Cardiac fibroblast (primary cell): ENCODE measurements around the gene COX6A2.

ENCODE experiments used
- DNase-seq, 2 donors: peaks; one replicate each; pipeline versions ENCODE4 v3.0.0 to v3.0.0-alpha.2; 2010; ENCODE audit warnings: low read depth in 2 of 2
- H3K4me3 ChIP-seq, 2 donors: replicated peaks in 1 of 2; 1 replicate in 1 of 2; 2 replicates in 1 of 2; pipeline ENCODE4 v1.5.1; 2011; ENCODE audit warnings: low read depth in 2 of 2, low read length in 2 of 2, mild to moderate bottlenecking in 2 of 2, moderate library complexity in 1 of 2
- TF ChIP-seq, protein P1 (sequence below): IDR thresholded peaks from one replicate; pipeline ENCODE4 v1.5.1; 2011; ENCODE audit warnings: low read depth, mild to moderate bottlenecking, low read length, inconsistent platforms

The COX6A2 gene

DNA sequence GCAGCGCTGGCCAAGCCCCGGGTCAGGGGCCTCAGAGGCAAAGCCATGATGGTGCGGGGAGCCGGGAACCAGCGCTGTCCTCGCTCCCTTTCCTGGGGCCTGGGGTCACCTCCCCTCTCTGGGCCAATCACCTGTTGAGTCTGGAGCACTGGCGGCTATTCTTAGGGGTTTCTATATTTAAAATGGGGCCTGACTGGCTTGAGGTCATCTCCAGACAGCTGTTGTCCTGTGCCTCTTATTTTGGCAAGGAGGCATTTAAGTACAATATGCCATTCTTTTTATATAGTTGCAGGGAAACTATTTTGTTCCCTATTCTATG is at the start of gene COX6A2:
Gene COX6A2 (minus strand): TSS at position 82 of the 319 bp plus-strand sequence. CDS start 35 bp downstream, at position 47.
- DNase-seq, result no peak
- TF ChIP-seq, protein P1, sequence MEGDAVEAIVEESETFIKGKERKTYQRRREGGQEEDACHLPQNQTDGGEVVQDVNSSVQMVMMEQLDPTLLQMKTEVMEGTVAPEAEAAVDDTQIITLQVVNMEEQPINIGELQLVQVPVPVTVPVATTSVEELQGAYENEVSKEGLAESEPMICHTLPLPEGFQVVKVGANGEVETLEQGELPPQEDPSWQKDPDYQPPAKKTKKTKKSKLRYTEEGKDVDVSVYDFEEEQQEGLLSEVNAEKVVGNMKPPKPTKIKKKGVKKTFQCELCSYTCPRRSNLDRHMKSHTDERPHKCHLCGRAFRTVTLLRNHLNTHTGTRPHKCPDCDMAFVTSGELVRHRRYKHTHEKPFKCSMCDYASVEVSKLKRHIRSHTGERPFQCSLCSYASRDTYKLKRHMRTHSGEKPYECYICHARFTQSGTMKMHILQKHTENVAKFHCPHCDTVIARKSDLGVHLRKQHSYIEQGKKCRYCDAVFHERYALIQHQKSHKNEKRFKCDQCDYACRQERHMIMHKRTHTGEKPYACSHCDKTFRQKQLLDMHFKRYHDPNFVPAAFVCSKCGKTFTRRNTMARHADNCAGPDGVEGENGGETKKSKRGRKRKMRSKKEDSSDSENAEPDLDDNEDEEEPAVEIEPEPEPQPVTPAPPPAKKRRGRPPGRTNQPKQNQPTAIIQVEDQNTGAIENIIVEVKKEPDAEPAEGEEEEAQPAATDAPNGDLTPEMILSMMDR, result no peak
- H3K4me3 ChIP-seq, result no peak within 1 kb of the TSS

DNA sequence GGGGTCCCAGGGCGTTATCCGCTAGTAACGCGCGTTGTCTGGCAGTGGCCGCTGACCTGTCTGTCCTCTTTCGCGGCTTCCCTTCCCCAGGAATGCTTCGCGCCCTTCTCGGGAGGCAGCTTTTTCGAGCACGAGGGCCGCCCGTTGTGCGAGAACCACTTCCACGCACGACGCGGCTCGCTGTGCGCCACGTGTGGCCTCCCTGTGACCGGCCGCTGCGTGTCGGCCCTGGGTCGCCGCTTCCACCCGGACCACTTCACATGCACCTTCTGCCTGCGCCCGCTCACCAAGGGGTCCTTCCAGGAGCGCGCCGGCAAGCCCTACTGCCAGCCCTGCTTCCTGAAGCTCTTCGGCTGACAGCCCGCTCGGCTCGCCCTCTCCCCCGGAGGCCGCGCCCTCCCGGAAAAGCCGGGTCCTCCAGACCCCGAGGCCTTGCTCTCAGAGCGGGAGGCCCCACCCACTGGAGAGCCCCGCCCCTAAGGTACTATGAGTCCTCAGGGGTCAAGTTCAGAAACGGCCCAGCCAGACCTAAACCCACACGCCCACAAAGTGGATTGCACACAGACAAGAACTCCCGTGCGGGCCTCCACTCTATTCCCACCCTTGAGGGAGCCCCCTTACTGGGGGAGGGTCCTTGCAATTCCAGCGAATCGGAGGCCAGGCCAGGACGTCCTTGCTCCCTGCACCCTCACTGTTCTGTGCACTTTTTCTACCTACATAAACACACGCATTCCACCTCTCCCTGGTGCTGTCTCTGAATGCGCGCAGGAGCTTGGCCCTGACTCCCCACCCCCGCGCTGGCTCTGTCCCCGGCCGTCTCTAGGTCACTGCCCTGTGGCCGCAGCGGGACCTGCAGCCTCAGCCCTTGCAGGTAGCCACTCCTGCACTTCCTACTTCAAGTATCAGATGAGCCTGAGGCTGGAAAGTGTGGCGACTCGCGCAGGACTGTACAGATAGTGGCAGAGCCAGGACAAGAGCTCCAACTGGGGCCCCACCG is 49.4 kb upstream of the COX6A2 start:
- DNase-seq, result no peak
- no peak overlapping the region for H3K4me3 ChIP-seq
- TF ChIP-seq, protein P1, result no peak

DNA sequence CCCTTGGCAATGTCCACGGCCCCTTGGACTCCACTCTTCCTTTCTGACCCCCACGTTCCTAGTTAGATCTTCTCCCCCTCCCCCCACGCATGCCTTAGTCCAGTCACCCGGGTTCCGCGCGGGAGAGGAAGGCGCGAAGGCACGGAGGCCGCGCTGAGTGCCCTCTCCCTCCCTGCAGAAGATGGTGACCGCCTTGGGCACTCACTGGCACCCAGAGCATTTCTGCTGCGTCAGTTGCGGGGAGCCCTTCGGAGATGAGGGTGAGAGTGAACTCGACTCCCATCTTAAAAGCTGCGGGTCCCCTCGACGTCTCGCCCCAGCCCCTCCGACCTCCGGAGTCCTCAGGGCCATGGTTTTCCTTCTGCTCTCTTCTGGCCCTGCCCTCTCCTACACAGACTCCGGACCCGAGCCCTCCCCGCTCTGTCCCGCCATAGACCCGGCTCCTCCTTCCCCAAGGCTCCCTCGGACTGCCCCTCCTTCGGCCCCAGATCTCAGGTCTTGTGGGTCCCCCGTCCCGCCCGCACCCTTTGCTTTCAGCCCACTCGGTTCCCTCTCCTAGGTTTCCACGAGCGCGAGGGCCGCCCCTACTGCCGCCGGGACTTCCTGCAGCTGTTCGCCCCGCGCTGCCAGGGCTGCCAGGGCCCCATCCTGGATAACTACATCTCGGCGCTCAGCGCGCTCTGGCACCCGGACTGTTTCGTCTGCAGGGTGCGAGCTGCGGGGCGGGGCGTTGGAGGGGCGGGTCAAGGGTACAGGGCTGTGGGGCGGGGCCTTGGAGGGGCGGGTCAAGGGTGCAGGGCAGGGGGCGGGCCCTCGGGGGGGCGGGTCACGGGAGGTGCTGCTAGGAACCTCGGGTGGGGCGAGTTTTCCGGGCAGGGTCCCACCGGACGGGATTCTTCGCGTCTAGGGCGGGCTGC is 48.4 kb upstream of the COX6A2 start:
- no peak for DNase-seq
- H3K4me3 ChIP-seq, result no peak overlapping the region
- TF ChIP-seq, protein P1, result no peak

DNA sequence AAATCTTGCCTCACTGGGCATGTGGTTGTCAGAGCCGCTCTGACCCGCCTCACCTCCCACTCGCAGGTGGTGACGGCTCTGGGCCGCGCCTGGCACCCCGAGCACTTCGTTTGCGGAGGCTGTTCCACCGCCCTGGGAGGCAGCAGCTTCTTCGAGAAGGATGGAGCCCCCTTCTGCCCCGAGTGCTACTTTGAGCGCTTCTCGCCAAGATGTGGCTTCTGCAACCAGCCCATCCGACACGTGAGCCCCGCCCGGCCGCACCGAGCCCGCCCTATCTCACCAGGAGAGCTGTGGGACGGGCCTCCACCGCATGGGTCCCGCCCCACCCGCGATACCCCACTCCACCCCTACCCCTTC is 47.8 kb upstream of the COX6A2 start:
- TF ChIP-seq, protein P1, result no peak
- DNase-seq, result no peak
- no peak overlapping the region for H3K4me3 ChIP-seq

DNA sequence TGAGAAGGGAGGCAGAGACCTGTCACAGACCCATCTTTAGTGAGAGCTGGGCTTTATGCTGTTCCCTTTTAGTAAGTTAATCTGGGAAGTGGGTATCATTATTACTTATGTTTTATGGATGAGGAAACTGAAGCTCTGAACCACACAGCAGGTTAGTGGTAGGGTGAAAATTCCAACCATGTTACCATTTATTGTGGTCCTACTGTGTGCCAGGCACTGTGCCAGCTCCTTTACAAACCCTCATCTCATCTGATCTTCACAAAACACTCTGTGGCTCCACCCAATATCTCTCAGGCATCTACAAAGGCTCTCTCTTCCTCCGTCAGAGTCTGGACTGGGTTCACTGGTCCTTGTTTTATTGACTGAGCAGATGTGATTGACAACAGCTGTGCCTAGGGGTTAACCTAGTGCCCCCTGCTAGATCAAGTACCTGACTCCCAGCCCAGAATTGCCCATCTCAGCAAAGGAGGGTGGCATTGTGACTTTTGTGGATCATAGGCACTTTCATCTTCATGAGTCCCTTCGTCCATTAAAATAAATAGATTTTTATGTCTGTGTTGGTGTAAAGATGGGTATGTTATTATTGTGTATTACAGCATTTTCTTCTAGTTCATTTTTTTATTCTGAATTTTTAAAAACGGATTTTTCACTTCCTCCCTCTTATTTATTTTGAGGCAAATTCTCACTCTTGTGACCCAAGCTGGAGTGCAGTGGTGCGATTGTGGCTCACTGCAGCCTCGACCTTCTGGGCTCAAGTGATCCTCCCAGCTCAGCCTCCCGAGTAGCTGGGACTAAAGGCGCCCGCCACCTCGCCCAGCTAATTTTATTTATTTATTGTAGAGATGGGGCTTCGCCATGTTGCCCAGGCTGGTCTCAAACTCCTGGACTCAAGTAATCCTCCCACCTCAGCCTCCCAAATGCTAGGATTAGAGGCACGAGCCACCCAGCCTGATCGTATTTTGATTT is 46.9 kb upstream of the COX6A2 start:
- H3K4me3 ChIP-seq, result no peak overlapping the region
- no peak for DNase-seq
- TF ChIP-seq, protein P1, result no peak

DNA sequence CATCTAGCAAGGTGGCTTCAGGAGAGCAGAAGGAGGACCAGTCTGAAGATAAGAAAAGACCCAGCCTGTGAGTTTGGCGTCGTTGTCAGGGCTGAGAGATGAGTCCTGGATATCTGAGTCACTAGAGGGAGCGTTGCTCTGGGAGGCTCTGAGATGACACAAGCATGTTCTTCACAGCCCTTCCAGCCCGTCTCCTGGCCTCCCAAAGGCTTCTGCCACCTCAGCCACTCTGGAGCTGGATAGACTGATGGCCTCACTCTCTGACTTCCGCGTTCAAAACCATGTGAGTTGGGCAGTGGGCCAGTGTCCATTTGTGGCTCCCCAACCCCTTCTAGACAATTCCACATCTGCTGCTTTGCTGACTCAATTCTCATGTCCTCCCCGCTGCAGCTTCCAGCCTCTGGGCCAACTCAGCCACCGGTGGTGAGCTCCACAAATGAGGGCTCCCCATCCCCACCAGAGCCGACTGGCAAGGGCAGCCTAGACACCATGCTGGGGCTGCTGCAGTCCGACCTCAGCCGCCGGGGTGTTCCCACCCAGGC is 46.1 kb upstream of the COX6A2 start:
- TF ChIP-seq, protein P1, result no peak
- DNase-seq, result peak; percentile 62 to 87
- H3K4me3 ChIP-seq, result no peak overlapping the region
